Fibroblast of lung (primary cell): Measurements from ENCODE around the gene BACE1. TPM values are rescaled to one million over a fixed set of nuclear protein-coding genes. Genes with fewer than 3 reads are reported as not detected.

ENCODE experiments used
- DNase-seq, 2 donors: peaks; one replicate each; pipeline versions ENCODE4 v3.0.0 to v3.0.0-alpha.2; 2010; ENCODE audit warnings: low read depth in 2 of 2
- H2AFZ ChIP-seq: 2 replicates; pipeline ENCODE4 v1.5.1; 2012; ENCODE audit warnings: low read length, control low read depth, inconsistent platforms
- H3K27ac ChIP-seq: 2 replicates; pipeline ENCODE4 v1.5.1; 2011; ENCODE audit warnings: low read length, control low read depth; ENCODE audit not compliant: insufficient read depth
- H3K27me3 ChIP-seq: 2 replicates; pipeline ENCODE4 v1.5.1; 2011; ENCODE audit warnings: mild to moderate bottlenecking, low read length; ENCODE audit not compliant: control insufficient read depth, insufficient read depth
- H3K36me3 ChIP-seq: 2 replicates; pipeline ENCODE4 v1.5.1; 2011; ENCODE audit warnings: low read length; ENCODE audit not compliant: control insufficient read depth, insufficient read depth
- H3K4me1 ChIP-seq: 2 replicates; pipeline ENCODE4 v1.5.1; 2011; ENCODE audit warnings: low read length; ENCODE audit not compliant: control insufficient read depth, insufficient read depth; ENCODE audit errors: extremely low read depth
- H3K4me2 ChIP-seq: 2 replicates; pipeline ENCODE4 v1.5.1; 2011; ENCODE audit warnings: low read length, control low read depth; ENCODE audit not compliant: insufficient read depth; ENCODE audit errors: extremely low read depth
- H3K4me3 ChIP-seq, 4 experiments: fragments of 200-600 bp in 1 of 4; sonication (generic) in 1 of 4; replicated peaks in 1 of 4; 2 replicates each; pipeline ENCODE4 v1.5.1; 2011 to 2016; ENCODE audit warnings: low read length in 4 of 4, low read depth in 3 of 4, mild to moderate bottlenecking in 3 of 4, control low read depth in 2 of 4, inconsistent platforms in 1 of 4, mixed read lengths in 1 of 4; ENCODE audit not compliant: insufficient read depth in 1 of 4; ENCODE audit errors: control extremely low read depth in 1 of 4
- H3K79me2 ChIP-seq: 2 replicates; pipeline ENCODE4 v1.5.1; 2012; ENCODE audit warnings: mild to moderate bottlenecking, low read length, inconsistent platforms; ENCODE audit not compliant: control insufficient read depth, insufficient read depth
- H3K9ac ChIP-seq: 2 replicates; pipeline ENCODE4 v1.5.1; 2011; ENCODE audit warnings: mild to moderate bottlenecking, low read length, control low read depth; ENCODE audit not compliant: insufficient read depth
- H3K9me3 ChIP-seq: 2 replicates; pipeline ENCODE4 v1.5.1; 2012; ENCODE audit warnings: low read depth, low read length; ENCODE audit not compliant: control insufficient read depth, insufficient read depth
- H4K20me1 ChIP-seq: 2 replicates; pipeline ENCODE4 v1.5.1; 2011; ENCODE audit warnings: low read length; ENCODE audit not compliant: control insufficient read depth, insufficient read depth; ENCODE audit errors: extremely low read depth
- CTCF ChIP-seq, 2 donors: IDR thresholded peaks in 1 of 2; conservative IDR thresholded peaks in 1 of 2; 1 replicate in 1 of 2; 2 replicates in 1 of 2; pipeline ENCODE4 v1.5.1; 2011 to 2012; ENCODE audit warnings: low read length in 2 of 2, control low read depth in 1 of 2, inconsistent platforms in 1 of 2, low read depth in 1 of 2, mild to moderate bottlenecking in 1 of 2
- EZH2 ChIP-seq: IDR thresholded peaks from 2 replicates; pipeline ENCODE4 v1.5.1; 2012; ENCODE audit warnings: low read length, control low read depth, mild to moderate bottlenecking; ENCODE audit errors: missing control alignments
- polyA plus RNA-seq, 2 donors: library from polyadenylated mRNA; depleted of rRNA in 1 of 2; stranded (reverse) in 1 of 2; unstranded in 1 of 2; fragments of >200 nt; gene quantifications; 2 replicates each; pipeline ENCODE4 v1.2.1, GENCODE V29; 2011 to 2012; ENCODE audit warnings: missing spikeins in 1 of 2
- total RNA-seq: library from RNA; depleted of rRNA; stranded (reverse); fragments of >200 nt; gene quantifications from 2 replicates; pipeline ENCODE4 v1.2.1, GENCODE V29; 2014

Gene BACE1
- total and polyA plus RNA-seq, 2 donors (not counting 1 experiment from before 2014, with no cell fraction given) = 23.1 to 62.7 TPM

- Histone ChIP-seq H3K4me1 (no peaks in the 10 kb centered on the region), H3K27ac (no peak overlapping the region), H3K9ac (no peak overlapping the region), H3K79me2 (no peaks in the 10 kb centered on the region), H3K9me3 (no peaks in the 10 kb centered on the region), H3K27me3 (no peaks in the 10 kb centered on the region), H3K4me3 (no peak overlapping the region), H2AFZ (no peak overlapping the region), H3K4me2 (no peak overlapping the region), H3K36me3 (peaks cover 12% of the 10 kb centered on the region), H4K20me1 (no peaks in the 10 kb centered on the region)
- no peak for TF ChIP-seq EZH2
- TF ChIP-seq CTCF (conservative IDR thresholded peaks at IDR 0.05 in 1 of 2, IDR thresholded peaks at IDR 0.05 in 1 of 2; ENCODE audit: low read depth in 1 of 2, low read length in 2 of 2) = no peak
- no peak for DNase-seq
Observed at GRCh38 chr11:117354550-117354949, 38.5 kb upstream of the BACE1 start.

GRCh38 chr11:117345039-117345438 is 29.0 kb upstream of the BACE1 start:
- Histone ChIP-seq H3K36me3 (peaks cover 11% of the 10 kb centered on the region), H3K9ac (no peak overlapping the region), H3K4me3 (no peak overlapping the region)

GRCh38 chr11:117337076-117337475 is 21.0 kb upstream of the BACE1 start:
- Histone ChIP-seq H3K4me2 (no peak overlapping the region), H3K9me3 (no peaks in the 10 kb centered on the region), H3K4me1 (no peaks in the 10 kb centered on the region), H2AFZ (no peak overlapping the region), H3K27me3 (no peaks in the 10 kb centered on the region), H3K36me3 (peaks cover 7% of the 10 kb centered on the region), H3K4me3 (no peak overlapping the region), H3K9ac (no peak overlapping the region), H4K20me1 (no peaks in the 10 kb centered on the region), H3K27ac (no peak overlapping the region), H3K79me2 (peaks cover 2% of the 10 kb centered on the region)
- no peak for DNase-seq
- TF ChIP-seq EZH2 (no peak), CTCF (conservative IDR thresholded peaks at IDR 0.05 in 1 of 2, IDR thresholded peaks at IDR 0.05 in 1 of 2; ENCODE audit: low read depth in 1 of 2, low read length in 2 of 2) (no peak)

More at GRCh38 chr11:117345039-117345438, 29.0 kb upstream of the BACE1 start:
- TF ChIP-seq CTCF (conservative IDR thresholded peaks at IDR 0.05 in 1 of 2, IDR thresholded peaks at IDR 0.05 in 1 of 2; ENCODE audit: low read depth in 1 of 2, low read length in 2 of 2) (no peak), EZH2 (no peak)
- no peaks in the 10 kb centered on the region for H3K4me1 ChIP-seq
- no peaks in the 10 kb centered on the region for H3K9me3 ChIP-seq
- H3K79me2 ChIP-seq = no peaks in the 10 kb centered on the region
- peak in 1 of 2 donors; percentile 35 for DNase-seq
- H4K20me1 ChIP-seq = no peaks in the 10 kb centered on the region
- H3K27me3 ChIP-seq = no peaks in the 10 kb centered on the region
- H2AFZ ChIP-seq = no peak overlapping the region
- no peak overlapping the region for H3K27ac ChIP-seq
- H3K4me2 ChIP-seq = no peak overlapping the region
